Measurements from ENCODE around the gene KCNQ1OT1. TPM values are rescaled to one million over a fixed set of nuclear protein-coding genes. Genes with fewer than 3 reads are reported as not detected.

KCNQ1OT1 gene
- total and polyA plus RNA-seq, 2 experiments from 2014 or later = 3.1 to 7.9 TPM

DNA sequence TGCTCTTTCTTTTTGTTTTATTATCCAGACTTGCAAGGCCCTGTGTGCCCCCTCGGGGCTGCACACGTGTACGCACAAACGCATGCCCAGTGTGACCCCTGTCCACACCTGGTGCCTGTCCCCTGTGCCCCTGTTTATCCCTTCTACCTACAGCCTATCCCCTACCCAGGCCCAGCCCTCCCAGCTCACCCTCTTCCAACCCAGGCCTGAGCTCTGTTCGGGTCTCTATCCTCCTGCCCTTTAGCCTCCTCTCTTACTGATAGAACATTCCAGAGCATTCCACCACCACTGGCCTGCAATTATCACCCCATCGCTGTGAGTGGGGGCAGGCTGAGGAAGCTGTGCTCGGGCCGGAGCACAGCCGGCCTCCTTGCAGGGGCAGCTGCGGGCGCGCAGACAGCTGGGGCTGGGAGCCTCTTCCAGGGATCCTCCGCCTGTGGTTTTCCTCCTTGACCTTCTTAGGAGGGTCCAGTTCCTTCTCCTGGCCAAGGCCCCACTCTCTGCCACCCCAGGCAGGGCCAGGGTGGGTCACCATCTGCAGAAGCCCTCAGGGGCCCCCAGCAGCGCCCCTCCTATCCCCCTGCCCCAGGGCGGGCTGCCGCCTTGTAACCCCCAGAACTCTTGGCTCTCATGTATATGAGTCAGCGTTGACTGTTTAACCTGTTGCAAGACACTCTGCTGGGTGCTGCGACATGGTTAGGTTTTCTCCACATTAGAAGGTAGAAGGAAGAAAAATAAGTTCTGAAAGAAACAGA is 41.8 kb upstream of the KCNQ1OT1 start:
- DNase-seq (ENCODE audit: low spot score) = peak; percentile 61
- peak overlapping the region; percentile 92 for H3K27ac ChIP-seq
- H3K79me2 ChIP-seq = no peaks in the 10 kb centered on the region
- H2AFZ ChIP-seq = no peak overlapping the region
- H3K27me3 ChIP-seq = no peaks in the 10 kb centered on the region
- H3K4me3 ChIP-seq = no peak overlapping the region
- no peaks in the 10 kb centered on the region for H3K9me2 ChIP-seq (replicated peaks; ENCODE audit: insufficient read depth)
- WGBS (ENCODE audit: low lambda C conversion rate, missing lambda C conversion rate) = 45% methylated on average over 16 of the region's 18 CpGs
- H3K4me1 ChIP-seq (ENCODE audit: insufficient read depth) = peaks cover 57% of the 10 kb centered on the region
- TF ChIP-seq, protein P1, sequence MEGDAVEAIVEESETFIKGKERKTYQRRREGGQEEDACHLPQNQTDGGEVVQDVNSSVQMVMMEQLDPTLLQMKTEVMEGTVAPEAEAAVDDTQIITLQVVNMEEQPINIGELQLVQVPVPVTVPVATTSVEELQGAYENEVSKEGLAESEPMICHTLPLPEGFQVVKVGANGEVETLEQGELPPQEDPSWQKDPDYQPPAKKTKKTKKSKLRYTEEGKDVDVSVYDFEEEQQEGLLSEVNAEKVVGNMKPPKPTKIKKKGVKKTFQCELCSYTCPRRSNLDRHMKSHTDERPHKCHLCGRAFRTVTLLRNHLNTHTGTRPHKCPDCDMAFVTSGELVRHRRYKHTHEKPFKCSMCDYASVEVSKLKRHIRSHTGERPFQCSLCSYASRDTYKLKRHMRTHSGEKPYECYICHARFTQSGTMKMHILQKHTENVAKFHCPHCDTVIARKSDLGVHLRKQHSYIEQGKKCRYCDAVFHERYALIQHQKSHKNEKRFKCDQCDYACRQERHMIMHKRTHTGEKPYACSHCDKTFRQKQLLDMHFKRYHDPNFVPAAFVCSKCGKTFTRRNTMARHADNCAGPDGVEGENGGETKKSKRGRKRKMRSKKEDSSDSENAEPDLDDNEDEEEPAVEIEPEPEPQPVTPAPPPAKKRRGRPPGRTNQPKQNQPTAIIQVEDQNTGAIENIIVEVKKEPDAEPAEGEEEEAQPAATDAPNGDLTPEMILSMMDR (IDR thresholded peaks at IDR 0.05; ENCODE audit: poor library complexity) = no peak
- no peak for TF ChIP-seq EZH2phosphoT487 (IDR thresholded peaks at IDR 0.05; ENCODE audit: low read depth, severe bottlenecking, unreplicated experiment)
- no peak for TF ChIP-seq EZH2 (IDR thresholded peaks at IDR 0.05; ENCODE audit: borderline replicate concordance)
- H3K4me2 ChIP-seq = peak overlapping the region; percentile 50
- no peaks in the 10 kb centered on the region for H4K20me1 ChIP-seq (ENCODE audit: insufficient read depth, poor library complexity, severe bottlenecking)
- no peaks in the 10 kb centered on the region for H3K9me3 ChIP-seq (ENCODE audit: low read depth)
- no peaks in the 10 kb centered on the region for H3K36me3 ChIP-seq (replicated peaks; ENCODE audit: insufficient read depth, low read depth)

DNA sequence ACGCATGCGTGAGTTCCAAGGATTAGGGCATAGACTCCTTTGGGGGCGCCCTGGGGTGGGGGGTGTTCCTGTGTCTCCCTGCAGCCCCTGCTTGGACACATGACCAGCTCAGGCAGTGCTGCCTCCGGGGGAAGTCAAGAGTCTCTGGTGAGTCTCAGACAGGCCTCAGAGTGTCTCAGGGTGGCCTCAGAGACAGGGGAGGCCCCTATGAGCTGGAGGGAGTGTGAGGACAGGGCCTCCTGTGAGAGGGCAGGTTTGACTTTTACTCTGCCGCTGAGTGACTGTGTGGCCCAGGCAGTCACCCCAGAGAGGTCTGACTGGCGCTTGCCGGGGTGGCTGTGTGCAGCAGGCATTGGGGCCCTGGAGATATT is 41.2 kb upstream of the KCNQ1OT1 start:
- H3K27me3 ChIP-seq = no peaks in the 10 kb centered on the region
- no peaks in the 10 kb centered on the region for H4K20me1 ChIP-seq (ENCODE audit: insufficient read depth, poor library complexity, severe bottlenecking)
- peaks cover 57% of the 10 kb centered on the region for H3K4me1 ChIP-seq (ENCODE audit: insufficient read depth)
- H2AFZ ChIP-seq = no peak overlapping the region
- TF ChIP-seq EZH2 (IDR thresholded peaks at IDR 0.05; ENCODE audit: borderline replicate concordance) (no peak), EZH2phosphoT487 (IDR thresholded peaks at IDR 0.05; ENCODE audit: low read depth, severe bottlenecking, unreplicated experiment) (no peak)
- TF ChIP-seq, protein P1 (IDR thresholded peaks at IDR 0.05; ENCODE audit: poor library complexity) = no peak
- H3K4me3 ChIP-seq = no peak overlapping the region
- peak overlapping the region; percentile 92 for H3K27ac ChIP-seq
- no peaks in the 10 kb centered on the region for H3K9me2 ChIP-seq (replicated peaks; ENCODE audit: insufficient read depth)
- peak; percentile 58 for DNase-seq (ENCODE audit: low spot score)
- no peaks in the 10 kb centered on the region for H3K9me3 ChIP-seq (ENCODE audit: low read depth)
- WGBS (ENCODE audit: low lambda C conversion rate, missing lambda C conversion rate) = 80% methylated on average over 7 of the region's 7 CpGs
- H3K79me2 ChIP-seq = no peaks in the 10 kb centered on the region
- H3K36me3 ChIP-seq (replicated peaks; ENCODE audit: insufficient read depth, low read depth) = no peaks in the 10 kb centered on the region
- peak overlapping the region; percentile 50 for H3K4me2 ChIP-seq

DNA sequence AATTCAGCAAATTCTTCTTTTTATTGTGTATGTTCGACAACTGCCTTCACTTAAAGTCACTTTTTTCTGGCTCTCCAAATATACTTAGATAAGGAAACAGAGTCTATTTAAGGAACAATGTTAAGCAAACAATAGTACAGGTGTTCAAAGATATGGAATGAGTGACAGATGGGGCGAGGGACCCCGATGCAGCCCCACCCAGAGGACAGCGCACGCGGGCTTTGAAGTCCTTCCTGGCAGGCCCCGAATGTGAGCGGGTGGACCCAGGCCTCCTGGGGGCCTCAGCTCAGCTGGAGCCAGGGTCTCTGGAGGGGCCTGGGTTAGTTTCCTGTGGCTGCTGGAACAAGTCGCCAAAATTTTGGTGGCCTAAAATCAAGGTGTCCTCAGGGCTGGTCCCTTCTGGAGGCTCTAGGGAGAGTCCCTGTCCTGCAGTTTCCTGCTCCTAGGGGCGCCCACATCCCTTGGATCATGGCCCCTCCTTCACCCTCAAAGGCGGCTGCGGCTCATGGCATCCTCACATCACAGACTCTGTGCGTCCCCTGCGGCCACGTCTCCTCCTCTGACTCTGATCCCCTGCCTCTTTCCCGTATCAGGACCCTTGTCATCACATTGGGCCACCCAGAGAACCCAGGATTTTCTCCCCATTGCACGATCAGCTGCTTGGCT is 40.6 kb upstream of the KCNQ1OT1 start:
- WGBS (ENCODE audit: low lambda C conversion rate, missing lambda C conversion rate) = 79% methylated on average over 17 of the region's 17 CpGs
- Histone ChIP-seq H3K27ac (peak overlapping the region; percentile 92), H2AFZ (no peak overlapping the region), H4K20me1 (ENCODE audit: insufficient read depth, poor library complexity, severe bottlenecking) (no peaks in the 10 kb centered on the region), H3K79me2 (no peaks in the 10 kb centered on the region), H3K4me3 (no peak overlapping the region), H3K36me3 (replicated peaks; ENCODE audit: insufficient read depth, low read depth) (no peaks in the 10 kb centered on the region), H3K27me3 (no peaks in the 10 kb centered on the region), H3K9me2 (replicated peaks; ENCODE audit: insufficient read depth) (no peaks in the 10 kb centered on the region), H3K9me3 (ENCODE audit: low read depth) (no peaks in the 10 kb centered on the region), H3K4me2 (no peak overlapping the region), H3K4me1 (ENCODE audit: insufficient read depth) (peaks cover 57% of the 10 kb centered on the region)
- no peak for TF ChIP-seq EZH2phosphoT487 (IDR thresholded peaks at IDR 0.05; ENCODE audit: low read depth, severe bottlenecking, unreplicated experiment)
- TF ChIP-seq, protein P1 (IDR thresholded peaks at IDR 0.05; ENCODE audit: poor library complexity) = no peak
- no peak for DNase-seq (ENCODE audit: low spot score)

Measured in hepatocyte (in vitro differentiated cells).